Neural crest cell (in vitro differentiated cells): Measurements from ENCODE around the gene RFLNA. TPM values are rescaled to one million over a fixed set of nuclear protein-coding genes. Genes with fewer than 3 reads are reported as not detected.

Source experiments
- DNase-seq: peaks from one replicate; pipeline ENCODE4 v3.0.0; 2021; ENCODE audit warnings: low read depth, mixed read lengths, low spot score
- H3K27ac Mint-ChIP-seq: one replicate; pipeline ENCODE4 v1.8.0; 2021; ENCODE audit warnings: mild to moderate bottlenecking, mixed read lengths; ENCODE audit not compliant: unreplicated experiment
- H3K27me3 Mint-ChIP-seq: 2 replicates; pipeline ENCODE4 v1.8.0; 2021; ENCODE audit warnings: low read depth, mild to moderate bottlenecking, mixed read lengths
- H3K36me3 Mint-ChIP-seq: 2 replicates; pipeline ENCODE4 v1.8.0; 2021; ENCODE audit warnings: low read depth, mild to moderate bottlenecking, mixed read lengths
- H3K4me1 Mint-ChIP-seq: 2 replicates; pipeline ENCODE4 v1.8.0; 2021; ENCODE audit warnings: mixed read lengths
- H3K4me3 Mint-ChIP-seq: one replicate; pipeline ENCODE4 v1.8.0; 2021; ENCODE audit warnings: mild to moderate bottlenecking, mixed read lengths
- H3K9me3 Mint-ChIP-seq: 2 replicates; pipeline ENCODE4 v1.8.0; 2021; ENCODE audit warnings: mixed read lengths
- total RNA-seq: library from RNA; stranded (reverse); gene quantifications from 2 replicates; pipeline ENCODE4 v1.2.1, GENCODE V29; 2021
- TF ChIP-seq, protein P1 (sequence below): fragments of 200-600 bp; sonication (generic); conservative IDR thresholded peaks from 2 replicates; pipeline ENCODE4 v1.5.0; 2021; ENCODE audit warnings: antibody characterized with exemption, mild to moderate bottlenecking

RFLNA gene
- total RNA-seq, 1 donor from 2014 or later = 2.8 TPM

DNA sequence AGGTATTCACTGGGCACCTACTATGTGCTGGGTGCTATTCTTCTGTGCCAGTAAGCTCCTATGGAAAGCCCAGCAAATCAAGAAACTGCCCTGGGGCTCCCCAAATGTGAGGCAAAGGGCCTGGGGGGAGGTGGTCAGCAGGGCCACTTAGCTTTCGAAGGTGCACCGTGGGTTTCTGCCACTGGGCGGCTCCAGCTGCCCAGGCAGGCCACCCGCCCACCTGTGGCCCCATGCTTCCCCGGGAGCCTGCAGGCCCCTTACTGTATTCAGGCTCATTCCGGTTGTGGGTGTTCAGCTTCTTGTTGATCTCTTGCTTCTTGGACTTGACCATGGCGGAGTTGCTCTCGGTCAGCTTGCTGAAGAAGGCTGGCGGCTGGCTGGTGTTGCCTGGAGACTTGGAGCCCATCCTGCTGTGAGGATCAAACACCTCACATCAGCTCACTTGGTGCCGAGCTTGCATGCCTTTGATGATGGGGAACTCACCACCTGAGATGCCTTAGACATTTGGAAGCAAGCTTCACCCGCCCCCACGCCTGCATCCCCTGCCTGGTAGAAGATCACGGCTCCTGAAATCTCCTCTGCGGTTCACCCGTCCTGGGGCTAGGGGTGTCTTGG lies 37.3 kb downstream of the RFLNA start:
- TF ChIP-seq, protein P1, sequence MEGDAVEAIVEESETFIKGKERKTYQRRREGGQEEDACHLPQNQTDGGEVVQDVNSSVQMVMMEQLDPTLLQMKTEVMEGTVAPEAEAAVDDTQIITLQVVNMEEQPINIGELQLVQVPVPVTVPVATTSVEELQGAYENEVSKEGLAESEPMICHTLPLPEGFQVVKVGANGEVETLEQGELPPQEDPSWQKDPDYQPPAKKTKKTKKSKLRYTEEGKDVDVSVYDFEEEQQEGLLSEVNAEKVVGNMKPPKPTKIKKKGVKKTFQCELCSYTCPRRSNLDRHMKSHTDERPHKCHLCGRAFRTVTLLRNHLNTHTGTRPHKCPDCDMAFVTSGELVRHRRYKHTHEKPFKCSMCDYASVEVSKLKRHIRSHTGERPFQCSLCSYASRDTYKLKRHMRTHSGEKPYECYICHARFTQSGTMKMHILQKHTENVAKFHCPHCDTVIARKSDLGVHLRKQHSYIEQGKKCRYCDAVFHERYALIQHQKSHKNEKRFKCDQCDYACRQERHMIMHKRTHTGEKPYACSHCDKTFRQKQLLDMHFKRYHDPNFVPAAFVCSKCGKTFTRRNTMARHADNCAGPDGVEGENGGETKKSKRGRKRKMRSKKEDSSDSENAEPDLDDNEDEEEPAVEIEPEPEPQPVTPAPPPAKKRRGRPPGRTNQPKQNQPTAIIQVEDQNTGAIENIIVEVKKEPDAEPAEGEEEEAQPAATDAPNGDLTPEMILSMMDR = peak; percentile 51
- DNase-seq = no peak
- no peaks in the 10 kb centered on the region for H3K9me3 Mint-ChIP-seq
- peaks cover 4% of the 10 kb centered on the region for H3K4me1 Mint-ChIP-seq
- no peaks in the 10 kb centered on the region for H3K27me3 Mint-ChIP-seq
- H3K4me3 Mint-ChIP-seq = no peak overlapping the region
- H3K27ac Mint-ChIP-seq = no peak overlapping the region
- H3K36me3 Mint-ChIP-seq = peaks cover 3% of the 10 kb centered on the region

GRCh38 chr12:124332900-124333299 lies 38.0 kb downstream of the RFLNA start:
- no peak overlapping the region for H3K27ac Mint-ChIP-seq
- no peak for DNase-seq
- H3K4me3 Mint-ChIP-seq = no peak overlapping the region
- TF ChIP-seq, protein P1 = no peak
- H3K9me3 Mint-ChIP-seq = no peaks in the 10 kb centered on the region
- H3K36me3 Mint-ChIP-seq = peaks cover 7% of the 10 kb centered on the region
- peaks cover 4% of the 10 kb centered on the region for H3K4me1 Mint-ChIP-seq
- H3K27me3 Mint-ChIP-seq = no peaks in the 10 kb centered on the region

GRCh38 chr12:124333724-124334123 lies 38.8 kb downstream of the RFLNA start:
- H3K36me3 Mint-ChIP-seq = peaks cover 7% of the 10 kb centered on the region
- H3K4me1 Mint-ChIP-seq = peaks cover under 1% of the 10 kb centered on the region
- H3K27ac Mint-ChIP-seq = no peak overlapping the region
- DNase-seq = no peak
- no peaks in the 10 kb centered on the region for H3K9me3 Mint-ChIP-seq
- H3K27me3 Mint-ChIP-seq = no peaks in the 10 kb centered on the region
- H3K4me3 Mint-ChIP-seq = no peak overlapping the region
- TF ChIP-seq, protein P1 = no peak

DNA sequence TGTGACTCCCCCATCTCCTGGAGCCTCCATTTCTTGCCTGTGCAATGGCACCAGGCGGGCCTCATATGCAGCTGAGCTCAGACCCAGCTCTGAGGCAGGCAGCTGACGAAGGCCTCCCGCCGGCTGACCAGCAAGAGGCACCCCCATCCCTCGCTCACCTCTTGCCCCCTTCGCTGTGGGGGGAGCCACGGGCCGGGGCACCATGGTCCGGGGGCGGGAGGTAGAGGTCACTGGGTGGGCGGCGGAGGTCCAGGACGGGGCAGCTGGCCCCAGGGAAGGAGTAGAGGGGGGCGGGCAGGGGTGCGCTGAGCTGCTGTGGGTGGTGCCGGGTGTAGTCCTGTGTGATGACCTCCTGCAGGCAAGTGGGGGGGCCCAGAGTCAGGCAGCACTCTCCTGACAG lies 39.4 kb downstream of the RFLNA start:
- Mint-ChIP-seq H3K4me1 (no peaks in the 10 kb centered on the region), H3K36me3 (peaks cover 7% of the 10 kb centered on the region), H3K27me3 (no peaks in the 10 kb centered on the region), H3K27ac (no peak overlapping the region), H3K9me3 (no peaks in the 10 kb centered on the region), H3K4me3 (no peak overlapping the region)
- no peak for DNase-seq
- TF ChIP-seq, protein P1 = no peak

DNA sequence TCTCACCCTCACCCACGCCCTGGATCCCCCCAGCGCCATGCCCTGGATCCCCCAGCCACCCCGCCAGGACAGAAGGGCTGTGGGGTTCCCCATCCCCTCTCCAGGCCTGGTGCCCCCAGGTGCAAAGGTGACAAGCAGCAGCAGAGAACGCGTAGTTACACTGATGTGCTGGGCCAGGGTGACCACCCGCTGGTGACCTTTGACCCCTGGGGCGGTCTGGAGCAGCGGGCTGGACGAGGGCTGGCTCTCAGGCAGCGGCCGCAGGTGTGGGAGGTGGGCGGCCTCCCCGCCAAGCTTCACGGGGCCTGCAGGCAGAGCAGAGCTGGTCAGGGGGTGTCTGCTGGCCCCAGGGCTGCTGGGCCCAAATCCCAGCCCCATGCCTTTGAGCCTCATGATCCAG lies 40.1 kb downstream of the RFLNA start:
- TF ChIP-seq, protein P1 = no peak
- H3K36me3 Mint-ChIP-seq = peaks cover 7% of the 10 kb centered on the region
- H3K27me3 Mint-ChIP-seq = no peaks in the 10 kb centered on the region
- no peaks in the 10 kb centered on the region for H3K9me3 Mint-ChIP-seq
- H3K27ac Mint-ChIP-seq = no peak overlapping the region
- H3K4me1 Mint-ChIP-seq = no peaks in the 10 kb centered on the region
- DNase-seq = no peak
- H3K4me3 Mint-ChIP-seq = no peak overlapping the region
